OCI-LY7 (cell line): ENCODE measurements around the gene TNFRSF1B. TPM values are rescaled to one million over a fixed set of nuclear protein-coding genes. Genes with fewer than 3 reads are reported as not detected.
"Not testable (repeated sequence)": the region's sequence is repeated elsewhere in the genome, so short reads cannot be mapped to it uniquely, and the experiment has no call there.

Experiments used
- BruUV-seq: library from RNA; stranded (reverse); fragments of 400-500 nt; replicated peaks from 2 replicates; lab custom pipeline; 2021; lab: Mats Ljungman, UMichigan
- CTCF ChIA-PET: fragments of 300-600 bp; sonication (Branson Sonifier 250); formaldehyde crosslinking; loops from one replicate; lab custom pipeline; 2022; ENCODE audit warnings: antibody characterized with exemption; ENCODE audit not compliant: unreplicated experiment; lab: Charles Lee
- POLR2A ChIA-PET: fragments of 300-600 bp; sonication (Branson Sonifier 250); formaldehyde crosslinking; loops from one replicate; lab custom pipeline; 2022; ENCODE audit warnings: antibody characterized with exemption; lab: Charles Lee
- DNase-seq: peaks from one replicate; pipeline ENCODE4 v3.0.0-alpha.2; 2015; ENCODE audit warnings: low spot score
- H2AFZ ChIP-seq: fragments of 200-600 bp; sonication (generic), shearing (Covaris generic); 2 replicates; pipeline ENCODE4 v1.6.1; 2014; ENCODE audit warnings: mild to moderate bottlenecking, antibody characterized with exemption, low read length, moderate library complexity
- H3K27ac ChIP-seq: fragments of 200-600 bp; sonication (generic); 2 replicates; pipeline ENCODE4 v1.5.1; 2014; ENCODE audit warnings: mixed run types, low read depth, mild to moderate bottlenecking, moderate library complexity, low read length, inconsistent platforms; ENCODE audit not compliant: poor library complexity, severe bottlenecking
- H3K36me3 ChIP-seq: fragments of 200-600 bp; sonication (generic); 2 replicates; pipeline ENCODE4 v1.6.1; 2014; ENCODE audit warnings: mild to moderate bottlenecking, antibody characterized with exemption, low read length, moderate library complexity, mixed read lengths; ENCODE audit not compliant: insufficient read depth
- H3K4me1 ChIP-seq: fragments of 200-600 bp; sonication (generic); 2 replicates; pipeline ENCODE4 v1.5.1; 2014; ENCODE audit warnings: mild to moderate bottlenecking, low read length; ENCODE audit not compliant: insufficient read depth, poor library complexity, severe bottlenecking
- H3K4me2 ChIP-seq: fragments of 200-600 bp; sonication (generic); 2 replicates; pipeline ENCODE4 v1.6.1; 2014; ENCODE audit warnings: mild to moderate bottlenecking, low read length
- H3K4me3 ChIP-seq: fragments of 200-600 bp; sonication (generic); 2 replicates; pipeline ENCODE4 v1.5.1; 2014; ENCODE audit warnings: mild to moderate bottlenecking, low read depth, low read length; ENCODE audit not compliant: poor library complexity, severe bottlenecking
- H3K79me2 ChIP-seq: fragments of 200-600 bp; sonication (generic); 2 replicates; pipeline ENCODE4 v1.6.1; 2016; ENCODE audit warnings: low read depth, mild to moderate bottlenecking, low read length, moderate library complexity, mixed read lengths; ENCODE audit not compliant: insufficient read depth
- H3K9me2 ChIP-seq: fragments of 200-600 bp; sonication (generic); 2 replicates; pipeline ENCODE4 v1.6.1; 2016; ENCODE audit warnings: mild to moderate bottlenecking, low read length, mixed read lengths; ENCODE audit not compliant: insufficient read depth
- H3K9me3 ChIP-seq: fragments of 200-600 bp; sonication (generic); 2 replicates; pipeline ENCODE4 v1.6.1; 2014; ENCODE audit warnings: mild to moderate bottlenecking, mixed run types, low read length, mixed read lengths
- H4K20me1 ChIP-seq: fragments of 200-600 bp; sonication (generic); 2 replicates; pipeline ENCODE4 v1.6.1; 2014; ENCODE audit warnings: mild to moderate bottlenecking, antibody characterized with exemption, low read length, moderate library complexity, mixed read lengths; ENCODE audit not compliant: insufficient read depth
- CTCF ChIP-seq: fragments of 200-600 bp; sonication (generic); conservative IDR thresholded peaks from 2 replicates; pipeline ENCODE4 v1.5.1; 2014; ENCODE audit warnings: mild to moderate bottlenecking, antibody characterized with exemption, low read length, moderate library complexity, mixed read lengths
- EZH2phosphoT487 ChIP-seq: fragments of 200-600 bp; sonication (generic); IDR thresholded peaks from 2 replicates; pipeline ENCODE4 v1.6.1; 2018; ENCODE audit warnings: low read depth, borderline replicate concordance, mild to moderate bottlenecking, mixed run types, antibody characterized with exemption, low read length, moderate library complexity, mixed read lengths
- intact Hi-C: fragments of 100-400 bp; cut with micrococcal nuclease; formaldehyde crosslinking; loops from one replicate; pipeline ENCODE4 v1.10.0; 2022; ENCODE audit not compliant: unreplicated experiment
- total RNA-seq, 2 experiments: library from RNA; depleted of rRNA in 1 of 2; stranded (reverse); fragments of >200 nt in 1 of 2; shearing (Covaris generic) in 1 of 2; gene quantifications; 2 replicates each; pipeline ENCODE4 v1.2.3, GENCODE V29; 2014 to 2022

The TNFRSF1B gene
- total RNA-seq, 2 experiments from 2014 or later: not detected

DNA sequence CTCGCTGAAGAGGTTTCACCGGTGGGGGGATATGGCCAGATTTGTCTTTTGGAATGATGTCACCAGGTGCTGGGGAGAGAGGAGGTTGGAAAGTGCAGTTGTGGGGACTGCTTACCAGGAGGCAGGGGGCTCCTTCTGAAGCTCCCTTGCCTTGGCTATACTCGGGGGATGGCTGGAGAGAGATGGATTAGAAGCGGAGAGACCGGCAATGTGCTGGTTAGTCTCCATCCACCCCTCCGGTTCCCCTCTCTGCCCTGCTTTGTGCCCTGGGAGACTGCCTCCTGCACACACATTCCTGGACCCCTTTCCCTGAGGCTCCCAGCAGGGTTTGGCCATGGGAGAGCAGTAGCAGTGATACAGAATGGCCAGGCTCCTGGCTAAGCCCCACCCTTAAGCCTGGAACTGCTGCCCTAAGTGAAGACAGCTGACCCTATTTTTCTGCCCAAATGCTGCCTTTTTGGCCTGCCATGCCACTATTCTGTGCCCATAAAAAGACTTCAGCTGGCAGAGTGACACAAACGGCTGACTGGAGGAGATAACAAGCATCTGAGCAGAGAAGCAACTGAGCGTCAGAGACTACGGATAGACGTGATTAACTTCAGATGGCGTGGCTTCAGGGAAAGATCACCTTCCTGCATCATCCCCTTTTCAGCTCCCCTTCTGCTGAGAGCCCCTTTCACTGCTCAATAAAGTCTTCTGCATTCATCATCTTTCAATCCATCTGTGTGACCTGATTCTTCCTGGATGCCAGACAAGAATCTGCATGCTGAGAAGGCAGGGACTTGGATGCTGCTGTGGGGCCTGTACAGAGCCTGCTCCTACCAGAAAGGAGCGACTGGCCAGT is 48.5 kb downstream of the TNFRSF1B start:
- H3K27ac ChIP-seq: no peak overlapping the region
- TF ChIP-seq EZH2phosphoT487 (no peak), CTCF (no peak)
- H3K79me2 ChIP-seq: no peaks in the 10 kb centered on the region
- no peaks in the 10 kb centered on the region for H3K9me3 ChIP-seq
- H2AFZ ChIP-seq: no peak overlapping the region
- H3K36me3 ChIP-seq: no peaks in the 10 kb centered on the region
- ChIA-PET POLR2A (interaction anchor here (0.5 to 1.2 kb wide), 2 partner anchors 11 to 114 kb away, joined by 3 to 4 read pairs; no protein-coding TSS in a partner anchor), CTCF (no interaction called here)
- no peak overlapping the region for H3K4me3 ChIP-seq
- intact Hi-C loops: no loop called here
- H3K4me2 ChIP-seq: no peak overlapping the region
- peaks cover 10% of the 10 kb centered on the region for H3K4me1 ChIP-seq
- H3K9me2 ChIP-seq: no peaks in the 10 kb centered on the region
- BruUV-seq: no TSS peak
- DNase-seq: no peak
- no peaks in the 10 kb centered on the region for H4K20me1 ChIP-seq

DNA sequence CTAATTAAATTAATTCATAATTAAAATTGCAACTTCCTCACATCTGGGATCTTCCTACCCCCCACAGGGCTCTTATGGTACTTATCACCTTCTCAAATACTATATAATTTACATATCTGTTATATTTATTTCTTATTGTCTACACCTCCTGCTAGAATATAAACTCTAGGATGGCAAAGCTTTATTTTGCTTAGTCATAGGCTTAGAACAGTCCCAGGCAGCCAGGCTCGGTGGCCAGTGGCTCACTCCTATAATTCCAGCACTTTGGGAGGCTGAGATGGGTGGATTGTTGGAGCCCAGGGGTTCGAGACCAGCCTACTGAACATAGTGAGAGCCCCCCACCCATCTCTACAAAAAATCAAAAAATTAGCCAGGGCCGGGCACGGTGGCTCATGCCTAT is 53.0 kb downstream of the TNFRSF1B start:
- Histone ChIP-seq H3K79me2 (no peaks in the 10 kb centered on the region), H3K27ac (no peak overlapping the region), H3K9me2 (no peaks in the 10 kb centered on the region), H3K36me3 (no peaks in the 10 kb centered on the region), H4K20me1 (no peaks in the 10 kb centered on the region), H3K9me3 (no peaks in the 10 kb centered on the region), H3K4me2 (no peak overlapping the region), H3K4me3 (no peak overlapping the region), H3K4me1 (no peaks in the 10 kb centered on the region), H2AFZ (no peak overlapping the region)
- ChIA-PET POLR2A (no interaction called here), CTCF (no interaction called here)
- intact Hi-C loops: no loop called here
- TF ChIP-seq EZH2phosphoT487 (no peak), CTCF (no peak)
- no TSS peak for BruUV-seq
- DNase-seq: no peak

DNA sequence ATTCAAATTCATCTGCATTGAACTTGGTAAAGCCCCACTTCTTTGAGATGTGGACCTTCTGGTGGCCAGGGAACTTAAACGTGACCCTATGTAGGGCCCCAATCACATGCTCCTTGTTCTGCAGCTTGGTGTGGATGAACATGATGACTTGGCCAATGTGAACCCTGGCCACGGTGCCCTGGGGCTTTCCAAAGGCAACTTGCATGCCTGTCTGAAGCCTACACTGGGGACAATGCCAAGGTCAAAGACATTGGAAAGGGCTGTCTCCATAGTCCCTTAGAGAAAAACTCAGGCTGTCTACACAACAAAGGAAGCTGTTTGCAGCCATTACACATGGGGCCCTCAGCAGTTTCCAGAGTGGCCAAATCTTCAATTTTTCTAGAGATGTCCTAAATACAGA is 54.1 kb downstream of the TNFRSF1B start:
- H3K4me3 ChIP-seq: no peak overlapping the region
- H2AFZ ChIP-seq: no peak overlapping the region
- ChIA-PET CTCF (no interaction called here), POLR2A (no interaction called here)
- H3K4me1 ChIP-seq: no peaks in the 10 kb centered on the region
- no peaks in the 10 kb centered on the region for H3K9me2 ChIP-seq
- no peaks in the 10 kb centered on the region for H3K36me3 ChIP-seq
- H3K27ac ChIP-seq: no peak overlapping the region
- no peak for DNase-seq
- H3K79me2 ChIP-seq: no peaks in the 10 kb centered on the region
- H3K9me3 ChIP-seq: no peaks in the 10 kb centered on the region
- no peak overlapping the region for H3K4me2 ChIP-seq
- H4K20me1 ChIP-seq: no peaks in the 10 kb centered on the region
- BruUV-seq: no TSS peak
- intact Hi-C loops: no loop called here
- TF ChIP-seq CTCF (no peak), EZH2phosphoT487 (no peak)

- H3K79me2 ChIP-seq, POLR2A ChIA-PET, H3K4me1 ChIP-seq, H2AFZ ChIP-seq, H3K36me3 ChIP-seq, BruUV-seq, H4K20me1 ChIP-seq, CTCF ChIA-PET, intact Hi-C loops, H3K27ac ChIP-seq, H3K9me3 ChIP-seq, H3K4me2 ChIP-seq, H3K9me2 ChIP-seq, H3K4me3 ChIP-seq, DNase-seq: not testable (repeated sequence)
These were observed 55.9 kb downstream of the TNFRSF1B start for GRCh38 chr1:12222700-12223099.
